ENCODE data around the gene PPP6R2.

GRCh38 chr22:50303848-50304527, 39.1 kb upstream of the PPP6R2 start:
- TF ChIP-seq CTCF (conservative IDR thresholded peaks at IDR 0.05; ENCODE audit: low read length), result no peak; the same call in 1 of the 2 replicates
- TF ChIP-seq EZH2phosphoT487 (IDR thresholded peaks at IDR 0.05; ENCODE audit: borderline replicate concordance), result no peak

Measured in Loucy (cell line).